Measurements from ENCODE around the gene GLP2R.

The GLP2R gene

DNA sequence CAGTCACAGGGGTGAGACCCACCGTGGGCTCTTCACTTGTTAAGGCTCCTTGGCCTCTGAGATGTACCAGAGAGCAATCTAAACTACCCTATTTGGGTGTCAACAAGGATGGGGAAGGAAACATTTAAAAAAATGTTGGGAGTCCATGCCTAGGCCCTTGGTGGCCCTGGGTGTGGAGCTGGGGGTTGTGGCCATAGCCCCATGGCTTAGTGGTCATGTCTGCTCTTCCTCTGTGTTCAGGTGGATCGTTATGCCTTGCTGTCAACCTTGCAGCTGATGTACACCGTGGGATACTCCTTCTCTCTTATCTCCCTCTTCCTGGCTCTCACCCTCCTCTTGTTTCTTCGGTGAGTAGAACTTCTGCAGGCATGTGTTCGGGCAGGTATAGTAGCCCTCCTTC is 28.5 kb downstream of the GLP2R start:
- DNase-seq (ENCODE audit: low spot score) = no peak

DNA sequence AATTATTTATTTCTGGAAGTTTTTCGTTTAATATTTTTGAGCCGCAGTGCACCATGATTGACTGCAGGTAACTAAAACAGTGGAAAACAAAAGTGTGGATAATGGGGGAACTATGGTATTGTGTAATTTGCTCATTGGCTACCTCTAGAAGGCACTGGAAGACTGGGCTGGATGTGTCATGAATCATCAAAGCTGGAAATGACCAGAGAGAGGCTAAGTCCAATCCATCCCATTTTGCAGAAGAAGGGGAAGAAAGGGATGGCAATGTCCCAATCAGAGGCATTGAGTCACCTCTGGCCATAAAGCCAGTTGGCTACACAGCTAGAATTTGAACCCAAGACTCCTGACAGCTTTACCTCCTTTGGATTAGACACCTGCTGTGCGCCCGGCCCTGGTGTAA is 29.3 kb downstream of the GLP2R start:
- DNase-seq (ENCODE audit: low spot score) = no peak

DNA sequence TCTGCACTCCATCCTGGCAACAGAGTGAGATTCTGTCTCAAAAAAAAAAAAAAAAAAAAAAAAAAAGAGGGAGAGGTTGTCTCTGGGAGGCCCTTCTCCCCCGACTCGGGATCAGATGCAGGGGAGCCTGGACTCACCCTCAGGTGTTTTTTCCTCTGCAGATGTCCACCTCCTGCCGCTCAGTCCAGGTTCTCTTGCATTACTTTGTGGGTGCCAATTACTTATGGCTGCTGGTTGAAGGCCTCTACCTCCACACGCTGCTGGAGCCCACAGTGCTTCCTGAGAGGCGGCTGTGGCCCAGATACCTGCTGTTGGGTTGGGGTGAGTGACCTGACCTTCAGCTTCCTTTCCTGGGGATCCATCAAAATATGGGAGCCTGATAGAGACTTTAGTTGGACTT is 34.1 kb downstream of the GLP2R start:
- DNase-seq (ENCODE audit: low spot score) = no peak

DNA sequence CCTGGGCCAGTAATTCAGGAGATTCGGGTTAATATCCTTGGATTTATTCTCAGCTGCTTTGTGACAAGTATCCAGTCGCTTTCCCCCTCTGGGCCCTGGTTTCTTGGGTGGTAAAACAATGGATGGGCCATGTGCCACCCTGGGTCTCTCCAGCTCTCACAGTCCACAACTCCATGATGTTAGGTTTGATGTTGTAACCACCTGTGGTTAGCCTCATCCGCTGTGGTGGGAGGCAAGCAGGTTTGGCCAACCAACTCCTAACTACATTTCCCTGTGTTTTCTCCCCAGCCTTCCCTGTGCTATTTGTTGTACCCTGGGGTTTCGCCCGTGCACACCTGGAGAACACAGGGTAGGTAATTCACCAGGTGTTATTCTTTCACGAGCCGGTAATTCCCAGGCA is 35.1 kb downstream of the GLP2R start:
- no peak for DNase-seq (ENCODE audit: low spot score)

DNA sequence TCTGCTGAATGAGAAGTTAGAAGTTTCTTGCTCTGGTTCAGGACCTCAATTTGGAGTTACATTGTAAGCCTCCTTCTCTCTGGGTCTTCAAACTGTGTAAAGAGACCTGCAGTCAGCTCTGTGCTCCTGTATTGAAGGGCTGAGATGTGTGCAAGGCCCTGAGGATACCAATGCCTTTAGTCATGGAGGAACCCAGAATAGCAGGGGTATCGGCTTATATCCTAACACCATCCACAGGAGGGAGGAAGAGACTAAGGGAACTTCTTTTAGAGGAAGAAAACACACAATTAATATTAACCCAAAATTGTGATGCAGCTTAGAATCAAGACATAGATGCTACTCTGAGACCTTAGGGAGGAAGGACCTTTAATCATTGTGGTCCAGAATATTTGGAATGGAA is 36.5 kb downstream of the GLP2R start:
- no peak for DNase-seq (ENCODE audit: low spot score)

DNA sequence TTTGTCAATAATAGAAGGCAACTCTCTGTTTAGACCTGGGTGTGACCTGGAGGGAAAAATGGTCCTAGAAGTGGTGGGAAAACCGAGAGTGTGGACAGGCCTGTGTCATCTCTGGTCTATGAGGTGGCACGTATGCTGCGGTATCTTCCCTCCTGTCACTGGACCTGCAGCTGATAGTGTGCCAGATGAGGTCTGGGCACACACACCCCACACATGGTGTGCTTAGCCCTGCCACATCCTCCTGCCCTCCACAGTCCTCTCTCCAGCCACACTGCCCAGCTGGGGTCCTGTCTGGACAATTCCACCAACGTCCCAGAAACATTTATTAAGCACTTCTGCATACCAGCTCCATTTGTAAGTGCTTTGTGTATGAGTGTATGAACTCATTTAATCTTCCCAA is 37.2 kb downstream of the GLP2R start:
- no peak for DNase-seq (ENCODE audit: low spot score)

DNA sequence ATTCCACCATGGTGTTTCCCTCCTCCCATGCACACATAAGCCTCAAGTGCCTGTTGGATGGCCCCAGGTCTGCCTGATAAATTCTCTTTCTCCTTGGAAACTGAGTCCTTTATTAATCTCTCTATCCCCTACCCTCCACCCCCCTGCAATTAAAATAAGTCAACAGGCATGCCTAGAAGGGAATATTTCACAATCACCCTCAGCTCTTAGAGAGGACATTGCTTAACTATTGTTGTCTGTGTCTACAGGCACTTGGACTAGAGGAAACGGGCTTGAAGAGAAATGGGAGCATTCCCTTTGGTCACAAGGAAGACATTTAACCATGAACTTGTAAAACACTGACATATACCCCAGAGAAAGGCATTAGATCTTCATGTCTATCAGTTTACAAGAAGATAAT is 39.9 kb downstream of the GLP2R start:
- no peak for DNase-seq (ENCODE audit: low spot score)

DNA sequence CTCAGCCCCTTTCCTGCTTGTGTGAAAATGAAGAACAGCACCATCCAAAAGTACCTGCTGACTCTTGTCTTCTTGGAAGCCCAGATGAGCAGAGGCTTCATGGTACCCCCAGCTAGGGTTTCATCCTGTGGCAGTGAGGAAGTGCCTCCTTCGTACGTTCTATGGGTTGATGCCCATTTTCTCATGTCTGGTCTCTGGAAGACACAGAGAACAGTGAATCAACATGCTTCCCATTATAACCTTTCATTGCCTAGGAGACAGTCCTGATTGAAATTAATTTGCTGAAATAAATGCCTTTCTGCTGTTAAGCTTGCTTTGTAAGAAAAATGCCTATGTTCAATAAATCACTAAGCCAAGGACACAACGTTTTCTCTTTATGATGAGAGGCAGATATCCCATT is 42.8 kb downstream of the GLP2R start:
- DNase-seq (ENCODE audit: low spot score) = no peak

DNA sequence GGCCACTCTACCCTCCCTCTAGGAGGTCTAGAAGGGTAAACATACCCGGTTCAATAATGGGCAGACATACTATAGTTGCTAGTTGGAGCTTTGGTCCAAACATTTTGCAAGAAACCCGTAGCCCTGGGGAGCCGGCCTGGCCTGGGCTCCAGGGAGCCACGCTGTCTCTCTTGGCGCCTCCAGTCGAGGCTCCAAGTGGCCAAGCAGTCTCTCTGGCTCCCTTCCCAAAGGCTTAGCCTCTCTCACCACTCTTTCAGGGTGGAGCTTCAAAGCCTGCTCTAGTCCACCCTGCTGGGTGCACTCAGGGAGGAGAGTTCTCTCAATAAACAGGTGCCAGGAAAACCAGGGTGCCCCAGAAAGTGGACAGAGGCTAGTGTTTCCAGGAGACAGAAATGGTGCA is 47.1 kb downstream of the GLP2R start:
- DNase-seq (ENCODE audit: low spot score) = no peak

DNA sequence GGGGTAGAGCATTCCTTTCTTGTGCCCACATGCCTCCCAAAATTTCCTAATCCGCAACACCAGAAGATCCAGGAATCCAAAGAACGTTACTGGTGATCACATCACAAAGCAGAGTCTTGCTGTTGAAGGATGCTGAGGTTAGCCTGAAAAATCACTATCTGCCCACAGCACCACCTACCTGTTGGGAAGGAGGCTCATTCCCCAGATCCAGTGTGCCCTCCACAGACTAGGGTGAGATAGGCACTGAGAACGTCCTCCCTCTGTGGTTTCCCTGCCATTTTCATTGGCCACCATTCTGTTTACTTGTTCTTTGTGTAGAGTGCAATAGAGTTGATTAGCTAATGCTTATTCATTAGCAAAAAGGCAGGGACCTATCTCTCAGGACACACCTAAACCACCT is 49.0 kb downstream of the GLP2R start:
- DNase-seq (ENCODE audit: low spot score) = no peak

DNA sequence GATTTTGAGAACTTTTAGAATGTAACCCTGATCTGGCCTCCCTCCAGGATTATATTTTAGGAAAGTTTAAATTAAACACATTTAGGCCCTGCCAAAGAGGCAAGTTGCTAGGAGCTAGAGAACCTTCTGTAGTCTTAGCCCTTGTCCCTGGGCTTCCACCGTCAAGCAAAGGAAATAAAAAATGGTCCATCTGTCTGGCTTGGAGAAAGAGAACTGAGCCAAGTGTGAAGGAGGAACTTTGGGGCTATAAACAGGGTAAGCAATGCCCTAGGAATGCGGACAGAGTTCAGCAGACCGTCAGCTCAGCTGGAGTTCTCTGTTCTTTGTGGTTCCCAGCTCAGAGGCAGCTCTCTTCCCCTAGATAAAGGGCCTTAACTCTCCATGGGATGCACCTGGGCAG is 49.7 kb downstream of the GLP2R start:
- DNase-seq (ENCODE audit: low spot score) = peak; percentile 68

DNA sequence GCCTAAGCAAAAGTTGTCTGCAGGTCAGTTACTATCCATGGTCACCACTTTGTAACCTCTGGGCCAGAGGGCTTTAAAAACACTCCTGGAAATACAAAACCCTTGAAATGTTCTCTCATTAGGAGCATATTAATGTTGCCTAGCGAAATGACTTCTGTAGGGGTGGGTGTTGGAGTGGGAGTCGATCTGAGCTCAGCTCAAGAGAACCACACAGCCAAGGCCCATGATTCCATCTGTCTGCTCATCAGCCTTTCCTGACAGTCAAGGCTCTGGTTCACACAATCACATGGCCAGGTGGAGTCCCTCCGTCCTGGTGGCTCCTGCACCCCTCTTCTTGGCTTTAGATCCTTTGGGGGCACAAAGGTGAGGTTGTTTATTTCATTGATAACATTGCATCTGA is 52.6 kb downstream of the GLP2R start:
- DNase-seq (ENCODE audit: low spot score) = no peak

DNA sequence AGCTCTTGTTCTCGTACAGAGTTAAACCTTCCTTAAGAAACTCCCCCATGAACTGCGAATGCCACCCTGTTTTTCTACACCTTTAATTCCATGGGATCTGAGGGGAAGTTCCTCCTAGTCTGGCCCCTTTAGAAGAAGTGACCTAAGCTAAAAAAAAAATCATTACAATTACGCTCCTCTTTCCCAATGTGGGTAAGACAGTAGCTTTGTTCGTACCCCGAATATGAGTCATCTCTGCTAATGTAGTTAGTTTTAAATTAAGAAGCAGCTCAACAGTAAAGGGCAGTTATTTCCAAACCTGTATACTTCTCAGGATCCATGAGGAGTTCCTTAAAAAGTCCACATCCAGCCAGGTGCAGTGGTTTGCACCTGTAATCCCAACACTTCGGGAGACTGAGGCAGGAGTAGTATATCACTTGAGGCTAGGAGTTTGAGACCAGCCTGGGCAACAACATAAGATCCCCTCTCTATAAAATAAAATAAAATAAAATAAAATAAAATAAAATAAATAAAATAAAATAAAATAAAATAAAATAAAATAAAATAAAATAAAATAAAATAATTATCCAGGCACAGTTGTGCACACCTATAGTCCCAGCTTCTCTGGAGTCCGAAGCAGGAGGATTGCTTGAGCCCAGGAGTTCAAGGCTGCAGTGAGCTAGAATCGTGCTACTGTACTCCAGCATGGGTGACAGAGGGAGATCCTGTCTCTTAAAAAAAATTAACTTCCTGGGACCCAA is 53.2 kb downstream of the GLP2R start:
- no peak for DNase-seq (ENCODE audit: low spot score)

DNA sequence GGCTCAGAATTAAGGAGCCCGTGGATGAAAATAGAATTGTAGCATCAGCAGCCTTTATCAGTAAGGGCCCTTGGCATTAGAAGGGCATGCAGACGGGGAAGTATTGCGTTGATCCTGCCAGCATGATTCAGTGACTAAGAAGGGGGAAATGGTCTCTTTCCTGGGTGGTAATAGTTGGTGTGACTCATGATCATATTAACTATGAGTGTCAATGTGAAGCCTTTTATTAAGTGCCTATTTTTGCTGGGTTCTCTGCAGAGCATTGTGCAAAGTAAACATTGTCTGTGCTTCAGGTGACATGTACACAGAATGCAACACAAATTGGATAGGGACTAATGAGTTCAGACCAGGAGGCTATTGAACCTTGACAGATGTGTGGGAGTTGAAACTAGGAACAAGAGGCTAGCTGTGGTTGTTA is 54.9 kb downstream of the GLP2R start:
- peak; percentile 80 for DNase-seq (ENCODE audit: low spot score)

DNA sequence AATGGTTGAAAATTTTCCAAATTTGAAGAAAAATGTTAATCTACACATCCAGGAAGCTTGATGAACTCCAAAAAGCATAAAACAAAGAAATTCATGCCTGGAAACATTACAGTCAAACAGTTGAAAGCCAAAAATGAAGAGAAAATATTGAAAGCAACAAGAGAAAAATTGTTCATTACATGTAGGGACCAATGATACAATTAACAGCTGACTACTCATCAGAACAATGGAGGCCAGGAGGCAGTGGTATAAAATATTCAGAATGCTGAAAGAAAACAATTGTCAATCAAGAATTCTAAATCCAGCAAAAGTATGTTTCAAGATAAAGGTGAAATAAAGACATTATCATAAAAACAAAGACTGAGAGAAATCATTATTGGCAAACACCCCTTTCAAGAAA is 57.7 kb downstream of the GLP2R start:
- DNase-seq (ENCODE audit: low spot score) = no peak

DNA sequence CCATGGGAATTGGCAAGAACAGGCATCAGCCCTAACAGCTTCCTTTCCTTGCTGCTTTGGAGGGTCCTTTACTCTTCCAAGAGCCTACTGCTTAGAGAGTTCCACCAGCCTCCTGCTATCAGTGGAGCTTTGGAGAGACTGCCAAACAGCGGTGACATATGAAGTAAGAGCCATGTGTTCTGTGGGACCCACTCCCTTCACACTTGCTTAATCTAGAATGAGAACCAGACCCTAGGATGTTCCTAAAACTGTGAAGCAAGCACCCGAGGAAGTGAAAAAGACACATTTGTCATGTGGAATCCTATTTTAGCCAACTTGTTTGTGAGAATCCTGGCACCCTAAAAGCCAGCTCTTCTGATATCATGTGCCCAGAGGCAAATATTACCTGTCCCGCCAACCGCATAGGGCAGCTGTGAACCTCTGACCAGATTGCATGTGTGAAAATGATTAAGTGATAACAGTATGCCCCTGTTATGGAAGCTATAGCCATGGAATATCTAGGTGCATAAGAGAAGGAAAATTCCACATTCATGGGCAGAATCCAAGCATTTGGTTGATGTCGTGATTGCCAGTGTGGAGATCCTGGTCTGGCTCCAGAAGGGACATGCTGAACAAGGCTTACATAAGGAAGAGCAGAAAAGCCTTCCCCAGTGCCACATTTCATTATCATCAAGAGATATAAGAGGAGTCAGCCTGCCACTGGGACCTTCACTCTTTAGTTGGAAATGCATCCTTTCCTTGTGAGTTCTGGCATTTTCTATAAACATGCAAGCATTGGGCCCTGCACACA is 60.6 kb downstream of the GLP2R start:
- DNase-seq (ENCODE audit: low spot score) = peak; percentile 77

DNA sequence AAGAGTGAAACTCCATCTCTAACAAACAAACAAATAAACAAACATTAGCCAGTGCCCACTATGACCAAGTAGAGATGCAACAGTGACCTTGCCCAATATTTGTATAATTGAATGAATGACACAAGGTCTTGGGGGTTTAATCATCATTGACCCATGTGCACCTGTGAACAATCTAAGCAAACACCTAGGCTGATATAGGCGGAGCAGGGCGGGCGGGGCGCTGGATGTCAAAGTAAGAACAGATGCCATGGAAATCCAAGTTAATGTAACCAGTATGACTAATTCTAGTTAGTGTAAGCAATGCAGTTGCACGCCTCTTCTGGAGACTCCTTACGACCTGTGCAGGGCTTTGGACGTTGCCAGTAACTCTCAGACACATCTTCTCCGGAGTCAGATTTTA is 61.8 kb downstream of the GLP2R start:
- DNase-seq (ENCODE audit: low spot score) = no peak

DNA sequence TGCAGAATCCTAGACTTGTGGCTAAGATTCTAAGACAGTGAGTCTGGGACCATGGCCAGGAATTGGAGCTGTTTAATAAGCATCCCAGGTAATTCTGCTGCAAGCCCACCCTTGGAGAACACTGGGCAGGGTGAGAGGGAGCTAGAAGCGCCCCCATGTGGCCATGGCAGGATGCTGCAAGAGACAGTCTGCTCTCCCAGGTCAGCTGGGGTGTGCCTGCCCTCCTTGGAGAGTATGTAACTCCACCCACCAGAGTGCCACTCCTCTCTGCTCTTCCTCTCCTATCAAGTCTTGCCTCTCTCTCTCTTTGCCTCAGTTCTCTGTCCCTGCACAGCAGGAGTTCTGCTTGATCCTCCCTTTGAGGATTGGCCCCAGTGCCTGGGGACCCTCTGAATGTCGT is 64.4 kb downstream of the GLP2R start:
- no peak for DNase-seq (ENCODE audit: low spot score)

DNA sequence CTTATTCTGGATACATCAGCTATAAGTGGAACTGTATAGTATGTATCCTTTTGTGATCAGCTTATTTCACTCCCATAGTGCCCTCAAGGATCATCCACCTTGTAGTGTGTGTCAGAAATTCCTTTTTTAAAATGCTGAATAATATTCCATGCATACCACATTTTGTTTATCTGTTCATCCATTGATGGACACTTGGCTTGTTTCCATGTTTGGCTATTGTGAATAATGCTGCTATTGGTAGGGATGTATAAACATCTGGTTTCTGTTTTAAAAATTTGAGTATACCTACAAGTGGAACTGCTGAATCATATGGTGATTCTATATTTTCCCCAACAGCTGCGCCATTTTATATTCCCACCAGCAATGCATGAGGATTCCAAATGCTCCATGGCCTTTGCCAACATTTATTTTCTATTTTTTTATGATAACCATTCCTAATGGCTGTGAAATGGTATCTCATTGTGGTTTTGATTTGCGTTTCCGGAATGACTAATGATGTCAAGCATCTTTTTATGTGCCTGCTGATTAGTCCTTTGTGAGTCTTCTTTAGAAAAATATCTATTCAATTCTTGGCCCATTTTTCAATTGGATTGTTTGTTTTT is 67.8 kb downstream of the GLP2R start:
- no peak for DNase-seq (ENCODE audit: low spot score)

DNA sequence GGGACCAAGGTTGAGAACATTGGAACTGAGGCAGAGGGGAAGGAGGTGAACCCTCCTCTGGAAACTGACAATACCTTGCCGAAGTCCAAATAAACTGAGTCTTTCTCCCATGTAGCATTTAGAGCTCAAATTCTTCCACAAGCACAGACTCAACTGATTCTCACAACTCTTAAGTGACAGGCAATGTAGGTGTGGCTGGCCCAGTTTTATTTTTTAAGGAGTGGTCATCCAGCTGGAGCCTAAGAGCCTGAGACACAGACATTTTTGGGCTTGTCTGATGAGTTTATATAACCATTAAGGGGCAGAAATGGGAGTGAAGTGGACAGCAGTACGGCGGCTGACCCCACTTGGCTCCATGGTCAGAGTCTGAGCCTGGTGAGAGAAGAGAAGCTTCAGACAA is 68.5 kb downstream of the GLP2R start:
- DNase-seq (ENCODE audit: low spot score) = no peak

DNA sequence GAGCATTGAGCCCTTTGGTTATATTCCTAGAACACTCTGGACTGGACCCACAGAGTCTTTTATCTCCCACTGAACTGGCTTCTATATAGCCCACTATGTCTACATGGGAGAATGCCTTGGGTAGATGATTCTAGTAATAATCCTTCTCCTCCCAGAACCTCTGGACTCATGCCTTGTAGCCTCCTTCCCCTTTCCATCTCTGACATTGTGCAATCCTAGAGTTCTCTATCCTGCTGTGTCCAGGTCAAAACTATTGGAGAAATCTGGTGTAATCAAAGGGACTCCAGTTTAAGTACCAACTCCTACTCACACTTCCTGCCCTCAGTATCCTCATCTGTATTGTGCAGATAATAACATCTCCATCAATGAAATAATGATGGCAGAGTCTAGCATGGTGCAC is 70.2 kb downstream of the GLP2R start:
- DNase-seq (ENCODE audit: low spot score) = no peak

DNA sequence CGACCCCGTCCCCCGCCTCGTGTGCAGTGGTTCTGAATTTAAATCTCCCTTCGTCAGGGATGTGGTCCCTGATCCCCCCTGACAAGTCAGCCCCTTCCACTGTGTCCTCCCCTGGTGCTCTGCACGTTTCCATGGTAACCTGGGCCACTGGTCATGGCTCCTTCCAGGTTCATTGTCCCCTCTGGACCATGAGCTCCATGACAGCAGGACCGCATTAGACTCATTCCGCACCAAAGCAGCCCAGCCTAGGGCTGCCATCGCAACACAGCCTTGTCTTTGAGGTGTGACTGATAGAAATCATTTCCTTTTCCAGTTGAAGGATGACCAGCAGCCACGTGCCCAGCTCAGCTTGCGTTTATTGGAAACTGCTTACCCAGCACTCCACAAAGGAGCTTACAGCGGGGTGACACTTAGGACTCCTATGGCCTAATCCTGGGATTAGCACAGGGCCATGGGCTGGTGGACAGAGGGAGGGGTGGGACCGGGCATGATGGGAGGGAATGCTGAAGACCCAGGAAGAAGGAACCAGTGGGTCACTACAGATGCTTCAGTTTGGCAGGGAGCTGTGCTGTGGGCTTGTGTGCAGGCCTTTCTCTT is 71.7 kb downstream of the GLP2R start:
- DNase-seq (ENCODE audit: low spot score) = no peak

DNA sequence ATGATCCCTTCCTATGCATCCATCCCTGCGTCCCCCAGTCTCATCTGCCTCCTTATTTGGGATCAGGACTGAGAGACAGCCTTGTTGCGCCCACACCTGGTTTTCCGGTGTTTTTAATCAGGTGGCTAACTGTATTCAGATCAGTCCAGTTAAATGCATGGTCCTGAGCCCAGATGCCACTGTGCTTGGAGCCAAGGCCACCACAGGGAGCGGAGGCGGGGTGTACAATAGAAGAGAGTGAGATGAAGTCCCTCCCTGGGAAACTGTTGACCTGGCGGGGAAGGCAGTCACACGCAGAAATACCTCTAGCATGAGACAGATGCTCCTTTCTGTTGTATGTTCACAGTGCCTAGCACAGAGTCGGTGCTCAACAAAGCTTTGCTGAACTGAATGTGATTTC is 73.1 kb downstream of the GLP2R start:
- no peak for DNase-seq (ENCODE audit: low spot score)

All from pons (tissue), 1 donor.